AG09319 (cell line): ENCODE data around the gene SMTN.

Experiments used
- DNase-seq: peaks from one replicate; pipeline ENCODE4 v3.0.0-alpha.2; 2010; ENCODE audit warnings: low read depth; ENCODE audit errors: extremely low read depth
- CTCF ChIP-seq: IDR thresholded peaks from 2 replicates; pipeline ENCODE4 v1.5.1; 2011; ENCODE audit warnings: low read depth, mild to moderate bottlenecking, inconsistent platforms, low read length, moderate library complexity

SMTN gene

GRCh38 chr22:31153357-31153756 lies 72.2 kb downstream of the SMTN start:
- no peak for TF ChIP-seq CTCF
- DNase-seq = no peak
